HCT116 (cell line): ENCODE measurements around the gene CDC42EP2.

ENCODE experiments used
- CEBPB ChIP-seq: IDR thresholded peaks from 2 replicates; pipeline ENCODE4 v1.6.1; 2012; ENCODE audit warnings: low read depth
- EZH2phosphoT487 ChIP-seq: fragments of 200-600 bp; IDR thresholded peaks from 2 replicates; pipeline ENCODE4 v1.6.1; 2018; ENCODE audit warnings: antibody characterized with exemption, borderline replicate concordance
- POLR2A ChIP-seq: IDR thresholded peaks from 2 replicates; pipeline ENCODE4 v1.7.0; 2011; ENCODE audit warnings: borderline replicate concordance; ENCODE audit not compliant: insufficient read depth, insufficient read length; ENCODE audit errors: extremely low read depth
- POLR2AphosphoS5 ChIP-seq: IDR thresholded peaks from 2 replicates; pipeline ENCODE4 v1.6.1; 2011; ENCODE audit warnings: mild to moderate bottlenecking, low read depth, low read length, moderate library complexity
- SIN3A ChIP-seq: IDR thresholded peaks from 2 replicates; pipeline ENCODE4 v1.6.1; 2012; ENCODE audit warnings: low read depth
- TF ChIP-seq, protein P1 (sequence below), 3 experiments: fragments of 200-600 bp in 1 of 3; sonication (generic) in 1 of 3; IDR thresholded peaks in 2 of 3; conservative IDR thresholded peaks in 1 of 3; 2 replicates each; pipeline ENCODE4 v1.5.1; 2012 to 2017; ENCODE audit warnings: low read depth in 2 of 3, low read length in 2 of 3, antibody characterized with exemption in 1 of 3, borderline replicate concordance in 1 of 3, control low read depth in 1 of 3, mild to moderate bottlenecking in 1 of 3, mixed read lengths in 1 of 3, mixed run types in 1 of 3, moderate library complexity in 1 of 3; ENCODE audit not compliant: insufficient read depth in 1 of 3
- TF ChIP-seq, protein P2 (sequence below): IDR thresholded peaks from 2 replicates; pipeline ENCODE4 v1.6.1; 2012
- TF ChIP-seq, protein P3 (sequence below): IDR thresholded peaks from 2 replicates; pipeline ENCODE4 v1.6.1; 2012; ENCODE audit warnings: low read depth
- TF ChIP-seq, protein P4 (sequence below): IDR thresholded peaks from 2 replicates; pipeline ENCODE4 v1.6.1; 2012

DNA sequence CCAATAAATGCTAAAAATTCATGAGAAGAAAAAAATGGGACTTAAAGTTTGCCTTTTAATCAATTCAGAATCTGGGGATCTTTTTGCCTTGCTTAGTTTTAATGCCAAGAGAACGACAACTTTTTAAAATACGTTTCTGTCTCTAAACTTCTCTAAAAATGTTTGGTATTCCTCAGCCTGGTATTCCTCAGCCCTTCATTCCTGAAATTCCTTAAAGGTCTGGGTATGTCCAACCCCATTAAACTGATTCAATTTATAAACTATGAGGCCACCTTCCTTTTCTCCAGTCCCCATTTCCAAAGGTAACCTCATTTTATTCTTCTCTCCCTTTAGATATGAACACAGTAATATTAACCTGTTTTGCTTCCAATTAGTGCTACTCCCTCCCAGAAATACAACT, 36.3 kb upstream of the CDC42EP2 start:
- TF ChIP-seq EZH2phosphoT487 (no peak), POLR2A (no peak), SIN3A (no peak), POLR2AphosphoS5 (no peak), CEBPB (no peak)
- TF ChIP-seq, protein P1, sequence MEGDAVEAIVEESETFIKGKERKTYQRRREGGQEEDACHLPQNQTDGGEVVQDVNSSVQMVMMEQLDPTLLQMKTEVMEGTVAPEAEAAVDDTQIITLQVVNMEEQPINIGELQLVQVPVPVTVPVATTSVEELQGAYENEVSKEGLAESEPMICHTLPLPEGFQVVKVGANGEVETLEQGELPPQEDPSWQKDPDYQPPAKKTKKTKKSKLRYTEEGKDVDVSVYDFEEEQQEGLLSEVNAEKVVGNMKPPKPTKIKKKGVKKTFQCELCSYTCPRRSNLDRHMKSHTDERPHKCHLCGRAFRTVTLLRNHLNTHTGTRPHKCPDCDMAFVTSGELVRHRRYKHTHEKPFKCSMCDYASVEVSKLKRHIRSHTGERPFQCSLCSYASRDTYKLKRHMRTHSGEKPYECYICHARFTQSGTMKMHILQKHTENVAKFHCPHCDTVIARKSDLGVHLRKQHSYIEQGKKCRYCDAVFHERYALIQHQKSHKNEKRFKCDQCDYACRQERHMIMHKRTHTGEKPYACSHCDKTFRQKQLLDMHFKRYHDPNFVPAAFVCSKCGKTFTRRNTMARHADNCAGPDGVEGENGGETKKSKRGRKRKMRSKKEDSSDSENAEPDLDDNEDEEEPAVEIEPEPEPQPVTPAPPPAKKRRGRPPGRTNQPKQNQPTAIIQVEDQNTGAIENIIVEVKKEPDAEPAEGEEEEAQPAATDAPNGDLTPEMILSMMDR (IDR thresholded peaks at IDR 0.05 in 2 of 3, conservative IDR thresholded peaks at IDR 0.05 in 1 of 3; ENCODE audit: borderline replicate concordance in 1 of 3, insufficient read depth in 1 of 3, low read depth in 2 of 3, low read length in 2 of 3): no peak
- TF ChIP-seq, protein P2, sequence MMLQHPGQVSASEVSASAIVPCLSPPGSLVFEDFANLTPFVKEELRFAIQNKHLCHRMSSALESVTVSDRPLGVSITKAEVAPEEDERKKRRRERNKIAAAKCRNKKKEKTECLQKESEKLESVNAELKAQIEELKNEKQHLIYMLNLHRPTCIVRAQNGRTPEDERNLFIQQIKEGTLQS: no peak
- TF ChIP-seq, protein P3, sequence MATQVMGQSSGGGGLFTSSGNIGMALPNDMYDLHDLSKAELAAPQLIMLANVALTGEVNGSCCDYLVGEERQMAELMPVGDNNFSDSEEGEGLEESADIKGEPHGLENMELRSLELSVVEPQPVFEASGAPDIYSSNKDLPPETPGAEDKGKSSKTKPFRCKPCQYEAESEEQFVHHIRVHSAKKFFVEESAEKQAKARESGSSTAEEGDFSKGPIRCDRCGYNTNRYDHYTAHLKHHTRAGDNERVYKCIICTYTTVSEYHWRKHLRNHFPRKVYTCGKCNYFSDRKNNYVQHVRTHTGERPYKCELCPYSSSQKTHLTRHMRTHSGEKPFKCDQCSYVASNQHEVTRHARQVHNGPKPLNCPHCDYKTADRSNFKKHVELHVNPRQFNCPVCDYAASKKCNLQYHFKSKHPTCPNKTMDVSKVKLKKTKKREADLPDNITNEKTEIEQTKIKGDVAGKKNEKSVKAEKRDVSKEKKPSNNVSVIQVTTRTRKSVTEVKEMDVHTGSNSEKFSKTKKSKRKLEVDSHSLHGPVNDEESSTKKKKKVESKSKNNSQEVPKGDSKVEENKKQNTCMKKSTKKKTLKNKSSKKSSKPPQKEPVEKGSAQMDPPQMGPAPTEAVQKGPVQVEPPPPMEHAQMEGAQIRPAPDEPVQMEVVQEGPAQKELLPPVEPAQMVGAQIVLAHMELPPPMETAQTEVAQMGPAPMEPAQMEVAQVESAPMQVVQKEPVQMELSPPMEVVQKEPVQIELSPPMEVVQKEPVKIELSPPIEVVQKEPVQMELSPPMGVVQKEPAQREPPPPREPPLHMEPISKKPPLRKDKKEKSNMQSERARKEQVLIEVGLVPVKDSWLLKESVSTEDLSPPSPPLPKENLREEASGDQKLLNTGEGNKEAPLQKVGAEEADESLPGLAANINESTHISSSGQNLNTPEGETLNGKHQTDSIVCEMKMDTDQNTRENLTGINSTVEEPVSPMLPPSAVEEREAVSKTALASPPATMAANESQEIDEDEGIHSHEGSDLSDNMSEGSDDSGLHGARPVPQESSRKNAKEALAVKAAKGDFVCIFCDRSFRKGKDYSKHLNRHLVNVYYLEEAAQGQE: no peak
- TF ChIP-seq, protein P4, sequence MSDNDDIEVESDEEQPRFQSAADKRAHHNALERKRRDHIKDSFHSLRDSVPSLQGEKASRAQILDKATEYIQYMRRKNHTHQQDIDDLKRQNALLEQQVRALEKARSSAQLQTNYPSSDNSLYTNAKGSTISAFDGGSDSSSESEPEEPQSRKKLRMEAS: no peak
